MM.1S (cell line): ENCODE results near the gene IMMP2L.

Source experiments
- CTCF ChIP-seq: fragments of 300-600 bp; sonication (generic); IDR thresholded peaks from 2 replicates; pipeline ENCODE4 v1.5.1; 2016; ENCODE audit warnings: antibody characterized with exemption, low read length, mixed read lengths
- EZH2phosphoT487 ChIP-seq: fragments of 300-600 bp; sonication (generic); IDR thresholded peaks from 2 replicates; pipeline ENCODE4 v1.6.1; 2018; ENCODE audit warnings: antibody characterized with exemption, low read length

GRCh38 chr7:111105269-111105668, 457.0 kb downstream of the IMMP2L start:
- TF ChIP-seq EZH2phosphoT487 (no peak), CTCF (no peak)
